HG03066 (cell line): Measurements from ENCODE around the gene CISD2.
"Not testable (repeated sequence)": the region's sequence is repeated elsewhere in the genome, so short reads cannot be mapped to it uniquely, and the experiment has no call there.

Source experiments
- ATAC-seq: cut with Tn5 transposase; IDR thresholded peaks from one replicate; pipeline ENCODE4 v1.9.1; 2021; ENCODE audit warnings: low read depth; ENCODE audit not compliant: unreplicated experiment

The CISD2 gene

GRCh38 chr4:102849579-102850104 lies 19.1 kb upstream of the CISD2 start:
- ATAC-seq = no peak

DNA sequence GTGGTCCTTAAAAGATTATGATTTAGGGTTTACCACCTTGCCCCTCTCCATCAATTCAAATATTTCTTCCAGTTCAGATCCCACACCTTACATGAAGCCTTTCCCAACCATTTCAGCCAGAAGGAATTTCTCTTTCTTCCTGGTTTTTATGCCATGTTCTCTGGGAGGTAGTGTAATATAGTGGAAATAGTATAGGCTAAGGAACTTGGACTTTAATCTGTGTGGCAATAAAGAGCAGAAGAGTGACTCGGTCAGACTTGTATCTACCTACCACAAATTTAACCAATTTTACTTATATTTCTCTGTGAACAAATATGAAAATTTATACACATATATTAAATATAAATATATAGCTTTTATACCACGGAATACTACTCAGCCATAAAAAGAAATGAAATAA lies 18.4 kb upstream of the CISD2 start:
- no peak for ATAC-seq

- ATAC-seq = no peak
These were observed 9.8 kb upstream of the CISD2 start for GRCh38 chr4:102858828-102859464.

- no peak for ATAC-seq
These were observed 8.0 kb upstream of the CISD2 start for GRCh38 chr4:102860611-102861324.

- ATAC-seq = no peak
These were observed 6.8 kb upstream of the CISD2 start for GRCh38 chr4:102862016-102862415.

DNA sequence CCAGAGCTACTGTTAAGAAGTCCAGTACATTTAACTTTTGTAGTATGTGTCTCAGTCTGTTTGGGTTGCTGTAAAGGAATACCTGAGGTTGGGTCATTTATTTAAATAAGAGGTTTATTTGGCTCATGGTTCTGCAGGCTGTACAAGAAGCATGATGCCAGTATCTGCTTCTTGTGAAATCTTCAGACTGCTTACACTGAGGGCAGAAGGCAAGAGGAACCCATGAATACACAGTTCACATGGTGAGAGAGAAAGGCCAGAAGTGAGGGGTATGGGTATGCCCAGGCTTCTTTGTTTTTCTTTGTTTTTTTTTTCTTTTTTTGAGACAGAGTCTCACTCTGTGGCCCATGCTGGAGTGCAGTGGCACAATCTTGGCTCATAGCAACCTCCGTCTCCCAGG lies 6.0 kb upstream of the CISD2 start:
- ATAC-seq = no peak

DNA sequence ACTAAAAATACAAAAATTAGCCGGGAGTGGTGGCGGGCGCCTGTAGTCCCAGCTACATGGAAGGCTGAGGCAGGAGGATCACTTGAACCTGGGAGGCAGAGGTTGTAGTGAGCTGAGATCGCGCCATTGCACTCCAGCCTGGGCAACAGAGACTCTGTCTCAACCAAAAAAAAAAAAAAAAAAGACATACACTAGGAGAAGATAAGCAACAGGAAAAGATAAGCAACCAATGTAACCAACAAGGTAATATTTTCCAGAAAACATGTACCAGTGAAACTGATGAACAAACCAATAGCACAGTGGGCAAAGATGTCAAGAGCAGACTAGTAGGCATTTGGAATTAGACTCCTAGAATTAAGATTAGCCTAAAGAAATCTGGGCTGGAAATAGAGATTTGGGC lies 3.5 kb upstream of the CISD2 start:
- ATAC-seq = not testable (repeated sequence)

- no peak for ATAC-seq
These were observed 1.3 kb upstream of the CISD2 start for GRCh38 chr4:102867278-102868152.

DNA sequence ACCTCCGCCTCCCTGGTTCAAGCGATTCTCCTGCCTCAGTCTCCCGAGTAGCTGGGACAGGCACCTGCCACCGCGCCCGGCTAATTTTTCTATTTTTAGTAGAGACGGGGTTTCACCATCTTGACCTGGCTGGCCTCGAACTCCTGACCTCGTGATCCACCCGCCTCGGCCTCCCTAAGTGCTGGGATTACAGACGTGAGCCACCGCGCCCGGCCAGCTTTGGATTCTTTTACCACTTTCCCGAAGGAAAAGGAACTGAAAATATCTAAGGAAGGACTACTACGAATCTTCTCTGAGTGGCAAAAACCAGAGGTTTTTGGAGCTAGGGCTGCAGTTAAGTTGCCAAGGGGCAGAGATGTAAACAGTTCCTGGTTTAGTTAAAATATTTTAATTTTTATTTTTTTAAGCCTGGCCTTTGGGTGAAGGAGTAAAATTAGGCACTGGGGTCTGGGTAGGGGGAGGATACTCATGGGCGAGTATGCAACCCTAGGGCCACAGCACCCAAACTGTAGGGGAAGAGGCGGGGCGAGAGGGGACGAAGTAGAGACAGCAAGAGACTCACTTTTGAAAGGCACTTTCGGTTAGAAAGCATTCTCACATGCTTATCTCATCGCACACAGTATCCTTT lies 525 bp upstream of the CISD2 start:
- no peak for ATAC-seq

GRCh38 chr4:102869569-102870197 lies 891 bp downstream of the CISD2 start:
- peak; percentile 21 for ATAC-seq

- ATAC-seq = no peak
These were observed 3.0 kb downstream of the CISD2 start for GRCh38 chr4:102871772-102872171.

- not testable (repeated sequence) for ATAC-seq
These were observed 8.8 kb downstream of the CISD2 start for GRCh38 chr4:102877477-102878106.

GRCh38 chr4:102878349-102878748 lies 9.6 kb downstream of the CISD2 start:
- ATAC-seq = not testable (repeated sequence)

GRCh38 chr4:102878901-102879300 lies 10.1 kb downstream of the CISD2 start:
- ATAC-seq = no peak

- ATAC-seq = no peak
These were observed 12.6 kb downstream of the CISD2 start for GRCh38 chr4:102881343-102881742.

DNA sequence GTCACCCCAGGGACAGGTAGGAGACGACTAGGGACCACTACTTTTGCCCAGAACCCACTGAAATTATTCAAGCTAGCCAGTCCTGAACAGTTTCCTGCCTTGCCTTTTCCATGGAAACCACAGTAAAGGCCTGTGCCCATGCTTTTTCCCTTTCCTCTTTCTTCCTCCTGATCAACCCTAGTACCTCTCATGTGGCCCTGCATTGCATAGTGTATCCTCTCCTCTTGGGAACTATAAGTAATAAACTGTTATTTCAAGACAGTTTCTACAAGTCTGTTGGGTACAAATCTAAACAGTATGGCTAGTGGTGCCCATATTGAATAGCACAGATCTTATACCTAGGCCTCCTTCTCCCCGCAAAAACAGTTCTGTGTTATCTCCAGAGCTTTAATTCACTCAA lies 14.5 kb downstream of the CISD2 start:
- no peak for ATAC-seq

DNA sequence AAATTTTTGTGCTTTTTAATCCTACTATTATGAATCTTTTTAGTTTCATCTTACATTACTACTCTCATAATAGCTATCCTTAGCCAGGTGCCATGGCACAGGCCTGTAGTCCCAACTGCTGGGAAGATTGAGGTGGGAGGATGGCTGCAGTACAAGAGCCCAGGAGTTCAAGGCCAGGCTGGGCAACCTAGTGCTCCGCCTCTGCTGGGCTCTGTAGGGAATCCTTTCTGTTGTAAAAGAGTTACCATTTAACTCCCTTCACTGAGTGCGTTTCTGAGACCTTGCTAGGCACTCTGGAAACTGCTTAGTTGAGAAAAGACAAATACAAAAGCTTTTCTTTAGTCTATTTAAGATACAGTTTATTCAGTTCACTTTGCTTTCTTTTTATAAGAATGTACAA lies 19.8 kb downstream of the CISD2 start:
- ATAC-seq = not testable (repeated sequence)

GRCh38 chr4:102889866-102890265 lies 21.1 kb downstream of the CISD2 start:
- not testable (repeated sequence) for ATAC-seq

- not testable (repeated sequence) for ATAC-seq
These were observed 27.8 kb downstream of the CISD2 start for GRCh38 chr4:102896547-102896946.

GRCh38 chr4:102897610-102898009 lies 28.8 kb downstream of the CISD2 start:
- not testable (repeated sequence) for ATAC-seq
